Naive thymus-derived CD4-positive, alpha-beta T cell (primary cell): Measurements from ENCODE around the gene HES3. TPM values are rescaled to one million over a fixed set of nuclear protein-coding genes. Genes with fewer than 3 reads are reported as not detected.
A peak's percentile ranks its signal among the peaks of the same experiment; 100 is the strongest.

Experiments used
- ATAC-seq: fragments of 150-1000 bp; cut with Tn5 transposase; 2 replicates; pipeline ENCODE4 v1.10.0; 2021; ENCODE audit warnings: mild to moderate bottlenecking, moderate library complexity
- CTCF ChIA-PET: fragments of 350-600 bp; sonication (Branson Sonifier 250); formaldehyde crosslinking; loops from one replicate; lab custom pipeline; 2021; ENCODE audit warnings: antibody characterized with exemption; lab: Charles Lee
- POLR2A ChIA-PET: fragments of 350-600 bp; sonication (Branson Sonifier 250); formaldehyde crosslinking; loops from one replicate; lab custom pipeline; 2021; ENCODE audit warnings: antibody characterized with exemption, inconsistent platforms; lab: Charles Lee
- DNase-seq, 9 donors: peaks; one replicate each; pipeline versions ENCODE4 v3.0.0 to v3.0.0-alpha.2; 2020 to 2022; ENCODE audit warnings: mixed read lengths in 1 of 9
- H3K27ac ChIP-seq: one replicate; pipeline ENCODE4 v1.7.0; 2013; ENCODE audit warnings: mild to moderate bottlenecking, low read depth, low read length, moderate library complexity
- H3K27me3 ChIP-seq, 2 donors: one replicate each; pipeline ENCODE4 v1.7.0; 2013; ENCODE audit warnings: low read length in 2 of 2, mild to moderate bottlenecking in 2 of 2, moderate library complexity in 2 of 2; ENCODE audit not compliant: control insufficient read depth in 2 of 2, insufficient read depth in 2 of 2
- H3K36me3 ChIP-seq, 3 experiments: 1 replicate in 2 of 3; 2 replicates in 1 of 3; pipeline ENCODE4 v1.7.0; 2013; ENCODE audit warnings: low read length in 3 of 3, mild to moderate bottlenecking in 3 of 3, moderate library complexity in 1 of 3; ENCODE audit not compliant: insufficient read depth in 3 of 3, control insufficient read depth in 2 of 3
- H3K4me1 ChIP-seq, 2 donors: one replicate each; pipeline ENCODE4 v1.7.0; 2013; ENCODE audit warnings: low read length in 2 of 2, mild to moderate bottlenecking in 2 of 2, moderate library complexity in 1 of 2; ENCODE audit not compliant: control insufficient read depth in 2 of 2, insufficient read depth in 2 of 2
- H3K4me3 ChIP-seq: 2 replicates; pipeline ENCODE4 v1.7.0; 2013; ENCODE audit warnings: mild to moderate bottlenecking, low read length
- H3K9me3 ChIP-seq, 3 experiments: 1 replicate in 2 of 3; 2 replicates in 1 of 3; pipeline ENCODE4 v1.7.0; 2013; ENCODE audit warnings: low read length in 3 of 3; ENCODE audit not compliant: control insufficient read depth in 2 of 3
- H3K27ac Mint-ChIP-seq, 9 donors: one replicate each; pipeline ENCODE4 v1.8.0; 2020 to 2022; ENCODE audit warnings: mixed read lengths in 9 of 9, mild to moderate bottlenecking in 8 of 9, moderate library complexity in 5 of 9, inconsistent platforms in 2 of 9
- H3K27me3 Mint-ChIP-seq, 5 donors: one replicate each; pipeline ENCODE4 v1.8.0; 2021 to 2022; ENCODE audit warnings: mixed read lengths in 5 of 5, mild to moderate bottlenecking in 1 of 5
- H3K36me3 Mint-ChIP-seq, 5 donors: one replicate each; pipeline ENCODE4 v1.8.0; 2020 to 2022; ENCODE audit warnings: mixed read lengths in 5 of 5, mild to moderate bottlenecking in 3 of 5, inconsistent platforms in 1 of 5
- H3K4me1 Mint-ChIP-seq, 7 donors: one replicate each; pipeline ENCODE4 v1.8.0; 2020 to 2022; ENCODE audit warnings: mixed read lengths in 7 of 7, mild to moderate bottlenecking in 3 of 7, inconsistent platforms in 1 of 7
- H3K4me3 Mint-ChIP-seq, 10 donors: one replicate each; pipeline ENCODE4 v1.8.0; 2020 to 2022; ENCODE audit warnings: mild to moderate bottlenecking in 10 of 10, mixed read lengths in 10 of 10, moderate library complexity in 6 of 10, inconsistent platforms in 2 of 10
- H3K9me3 Mint-ChIP-seq, 11 donors: one replicate each; pipeline ENCODE4 v1.8.0; 2020 to 2022; ENCODE audit warnings: mixed read lengths in 11 of 11, mild to moderate bottlenecking in 4 of 11, inconsistent platforms in 1 of 11, moderate library complexity in 1 of 11
- intact Hi-C, 2 donors: fragments of 100-400 bp; cut with micrococcal nuclease; formaldehyde crosslinking; loops; one replicate each; pipeline ENCODE4 v1.15.1; 2023
- polyA plus RNA-seq, 2 donors: library from polyadenylated mRNA; unstranded; fragments of 300-500 nt; fragmentation: Illumina TruSeq; gene quantifications; one replicate each; pipeline ENCODE4 v1.2.3, GENCODE V29; 2021
- total RNA-seq, 6 experiments: library from RNA in 5 of 6; stranded (reverse) in 5 of 6; gene quantifications; 1 replicate in 5 of 6; 2 replicates in 1 of 6; pipeline ENCODE4 v1.2.3 and lab custom pipeline; 2021 to 2026

Gene HES3
- total and polyA plus RNA-seq, 7 experiments from 2014 or later: not detected

GRCh38 chr1:6239213-6239752, 4.7 kb upstream of the HES3 start:
- H3K9me3 Mint-ChIP-seq: peaks cover 0 to 1% (median 0%) of the 10 kb centered on the region in 11 donors
- peaks cover 0 to 4% (median 0%) of the 10 kb centered on the region in 5 donors for H3K36me3 Mint-ChIP-seq
- Histone ChIP-seq H3K36me3 (no peaks in the 10 kb centered on the region), H3K4me1 (peaks cover 0 to 12% of the 10 kb centered on the region in 2 donors), H3K27me3 (peaks cover 10 to 19% of the 10 kb centered on the region in 2 donors), H3K27ac (no peak overlapping the region), H3K9me3 (no peaks in the 10 kb centered on the region), H3K4me3 (no peak overlapping the region)
- intact Hi-C loops: loop anchor here in 1 of 2 donors (5.0 to 10.0 kb wide), 2 partner anchors 114 to 363 kb away; partner anchors contain the start of gene KLHL21
- H3K27ac Mint-ChIP-seq: peak overlapping the region in 1 of 9 donors; percentile 42
- ATAC-seq (no peak), DNase-seq (no peak)
- peaks cover 24 to 47% (median 30%) of the 10 kb centered on the region in 5 donors for H3K27me3 Mint-ChIP-seq
- no peak overlapping the region for H3K4me3 Mint-ChIP-seq
- ChIA-PET POLR2A (interaction anchor here (0.7 kb wide), 1 partner anchor 26 kb away, joined by 3 read pairs; no protein-coding TSS in a partner anchor), CTCF (interaction anchor here (1.1 kb wide), 1 partner anchor 11 kb away, joined by 3 read pairs; no protein-coding TSS in a partner anchor)
- peaks cover 0 to 18% (median 14%) of the 10 kb centered on the region in 7 donors for H3K4me1 Mint-ChIP-seq

GRCh38 chr1:6239950-6240768, 3.8 kb upstream of the HES3 start:
- no peak for ATAC-seq
- peaks cover 0 to 1% (median 0%) of the 10 kb centered on the region in 11 donors for H3K9me3 Mint-ChIP-seq
- H3K27me3 Mint-ChIP-seq: peaks cover 27 to 54% (median 31%) of the 10 kb centered on the region in 5 donors
- H3K27ac ChIP-seq: no peak overlapping the region
- ChIA-PET POLR2A (interaction anchor here (0.7 kb wide), 1 partner anchor 25 kb away, joined by 3 read pairs; no protein-coding TSS in a partner anchor), CTCF (interaction anchor here (1.1 kb wide), 1 partner anchor 12 kb away, joined by 3 read pairs; no protein-coding TSS in a partner anchor)
- H3K36me3 ChIP-seq: no peaks in the 10 kb centered on the region
- intact Hi-C loops: loop anchor here in 1 of 2 donors (5.0 to 10.0 kb wide), 2 partner anchors 115 to 362 kb away; partner anchors contain the start of gene KLHL21
- peak overlapping the region in 1 of 10 donors; percentile 34 for H3K4me3 Mint-ChIP-seq
- peaks cover 1 to 4% of the 10 kb centered on the region in 2 donors for H3K4me1 ChIP-seq
- peaks cover 0 to 4% (median 0%) of the 10 kb centered on the region in 5 donors for H3K36me3 Mint-ChIP-seq
- H3K4me3 ChIP-seq: no peak overlapping the region
- no peaks in the 10 kb centered on the region for H3K9me3 ChIP-seq
- peaks cover 0 to 14% (median 6%) of the 10 kb centered on the region in 7 donors for H3K4me1 Mint-ChIP-seq
- H3K27me3 ChIP-seq: peaks cover 10 to 22% of the 10 kb centered on the region in 2 donors
- DNase-seq: no peak
- no peak overlapping the region for H3K27ac Mint-ChIP-seq

- Mint-ChIP-seq H3K27ac (peak overlapping the region in 2 of 9 donors; percentile 20 to 56), H3K36me3 (peaks cover 0 to 4% (median 0%) of the 10 kb centered on the region in 5 donors), H3K9me3 (peaks cover 0 to 1% (median 0%) of the 10 kb centered on the region in 11 donors), H3K4me1 (peaks cover 0 to 16% (median 6%) of the 10 kb centered on the region in 7 donors), H3K4me3 (peak overlapping the region in 6 of 10 donors; percentile 26 to 68 (median 52)), H3K27me3 (peaks cover 28 to 58% (median 32%) of the 10 kb centered on the region in 5 donors)
- intact Hi-C loops: no loop called here
- no peak for DNase-seq
- H3K9me3 ChIP-seq: no peaks in the 10 kb centered on the region
- no peak for ATAC-seq
- H3K27ac ChIP-seq: no peak overlapping the region
- CTCF ChIA-PET: no interaction called here
- peaks cover 11 to 30% of the 10 kb centered on the region in 2 donors for H3K27me3 ChIP-seq
- H3K36me3 ChIP-seq: no peaks in the 10 kb centered on the region
- peaks cover under 1 to 8% of the 10 kb centered on the region in 2 donors for H3K4me1 ChIP-seq
- POLR2A ChIA-PET: interaction anchor here (0.7 kb wide), 1 partner anchor 177 kb away, joined by 3 read pairs; no protein-coding TSS in a partner anchor
- H3K4me3 ChIP-seq: no peak overlapping the region
Observed at GRCh38 chr1:6241107-6241886, 2.7 kb upstream of the HES3 start.

- CTCF ChIA-PET: no interaction called here
- H3K4me1 ChIP-seq: peaks cover 3 to 13% of the 10 kb centered on the region in 2 donors
- H3K9me3 ChIP-seq: no peaks in the 10 kb centered on the region
- DNase-seq (peak in 1 of 9 donors; percentile 25), ATAC-seq (no peak)
- H3K36me3 ChIP-seq: no peaks in the 10 kb centered on the region
- Mint-ChIP-seq H3K27me3 (peaks cover 36 to 66% (median 41%) of the 10 kb centered on the region in 5 donors), H3K36me3 (peaks cover 0 to 4% (median 0%) of the 10 kb centered on the region in 5 donors), H3K4me3 (peak overlapping the region in 4 of 10 donors; percentile 26 to 68 (median 42)), H3K9me3 (no peaks in the 10 kb centered on the region), H3K4me1 (peaks cover 5 to 24% (median 12%) of the 10 kb centered on the region in 7 donors), H3K27ac (peak overlapping the region in 1 of 9 donors; percentile 56)
- no peak overlapping the region for H3K4me3 ChIP-seq
- POLR2A ChIA-PET: no interaction called here
- peaks cover 14 to 38% of the 10 kb centered on the region in 2 donors for H3K27me3 ChIP-seq
- H3K27ac ChIP-seq: no peak overlapping the region
- intact Hi-C loops: no loop called here
Observed at GRCh38 chr1:6241887-6242740, 1.9 kb upstream of the HES3 start.

- H3K36me3 Mint-ChIP-seq: peaks cover 0 to 4% (median 0%) of the 10 kb centered on the region in 5 donors
- DNase-seq: no peak
- Histone ChIP-seq H3K36me3 (no peaks in the 10 kb centered on the region), H3K27ac (no peak overlapping the region), H3K4me1 (peaks cover 3 to 13% of the 10 kb centered on the region in 2 donors), H3K4me3 (no peak overlapping the region), H3K9me3 (no peaks in the 10 kb centered on the region), H3K27me3 (peaks cover 14 to 45% of the 10 kb centered on the region in 2 donors)
- ChIA-PET CTCF (interaction anchor here (1.6 kb wide), 1 partner anchor 162 kb away, joined by 4 read pairs; no protein-coding TSS in a partner anchor), POLR2A (no interaction called here)
- peaks cover 5 to 24% (median 12%) of the 10 kb centered on the region in 7 donors for H3K4me1 Mint-ChIP-seq
- H3K9me3 Mint-ChIP-seq: no peaks in the 10 kb centered on the region
- no peak for ATAC-seq
- H3K27me3 Mint-ChIP-seq: peaks cover 45 to 77% (median 48%) of the 10 kb centered on the region in 5 donors
- H3K4me3 Mint-ChIP-seq: no peak overlapping the region
- peak overlapping the region in 1 of 9 donors; percentile 9 for H3K27ac Mint-ChIP-seq
- intact Hi-C loops: no loop called here
Observed at GRCh38 chr1:6243053-6243834, 735 bp upstream of the HES3 start.
